ENCODE measurements around the gene KANSL1.

KANSL1 gene

DNA sequence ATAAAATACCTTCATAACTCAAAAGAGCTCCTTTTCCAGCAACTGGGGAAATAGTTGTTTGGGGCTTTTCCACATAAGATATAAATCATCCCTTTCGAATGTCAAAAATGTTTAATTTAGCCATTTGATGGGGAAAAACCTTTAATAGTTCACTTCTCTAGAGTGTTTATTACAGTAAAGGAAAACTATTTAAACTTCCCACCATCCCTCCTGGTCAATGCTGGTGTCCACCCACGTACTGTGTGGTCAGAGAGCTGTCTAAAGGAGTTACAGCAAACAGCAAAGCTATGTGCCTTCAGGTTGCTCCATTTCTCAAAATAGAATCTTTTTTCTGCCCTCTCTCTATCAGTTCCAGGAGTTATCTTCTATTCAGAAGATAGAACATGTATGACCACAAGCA lies 33.5 kb downstream of the KANSL1 start:
- no peak for TF ChIP-seq ZFP30 (CRISPR knock-in tag; IDR thresholded peaks at IDR 0.05)
- TF ChIP-seq, protein P1, sequence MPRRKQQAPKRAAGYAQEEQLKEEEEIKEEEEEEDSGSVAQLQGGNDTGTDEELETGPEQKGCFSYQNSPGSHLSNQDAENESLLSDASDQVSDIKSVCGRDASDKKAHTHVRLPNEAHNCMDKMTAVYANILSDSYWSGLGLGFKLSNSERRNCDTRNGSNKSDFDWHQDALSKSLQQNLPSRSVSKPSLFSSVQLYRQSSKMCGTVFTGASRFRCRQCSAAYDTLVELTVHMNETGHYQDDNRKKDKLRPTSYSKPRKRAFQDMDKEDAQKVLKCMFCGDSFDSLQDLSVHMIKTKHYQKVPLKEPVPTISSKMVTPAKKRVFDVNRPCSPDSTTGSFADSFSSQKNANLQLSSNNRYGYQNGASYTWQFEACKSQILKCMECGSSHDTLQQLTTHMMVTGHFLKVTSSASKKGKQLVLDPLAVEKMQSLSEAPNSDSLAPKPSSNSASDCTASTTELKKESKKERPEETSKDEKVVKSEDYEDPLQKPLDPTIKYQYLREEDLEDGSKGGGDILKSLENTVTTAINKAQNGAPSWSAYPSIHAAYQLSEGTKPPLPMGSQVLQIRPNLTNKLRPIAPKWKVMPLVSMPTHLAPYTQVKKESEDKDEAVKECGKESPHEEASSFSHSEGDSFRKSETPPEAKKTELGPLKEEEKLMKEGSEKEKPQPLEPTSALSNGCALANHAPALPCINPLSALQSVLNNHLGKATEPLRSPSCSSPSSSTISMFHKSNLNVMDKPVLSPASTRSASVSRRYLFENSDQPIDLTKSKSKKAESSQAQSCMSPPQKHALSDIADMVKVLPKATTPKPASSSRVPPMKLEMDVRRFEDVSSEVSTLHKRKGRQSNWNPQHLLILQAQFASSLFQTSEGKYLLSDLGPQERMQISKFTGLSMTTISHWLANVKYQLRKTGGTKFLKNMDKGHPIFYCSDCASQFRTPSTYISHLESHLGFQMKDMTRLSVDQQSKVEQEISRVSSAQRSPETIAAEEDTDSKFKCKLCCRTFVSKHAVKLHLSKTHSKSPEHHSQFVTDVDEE (CRISPR knock-in tag; IDR thresholded peaks at IDR 0.05), result no peak
- TF ChIP-seq TOX (CRISPR knock-in tag; IDR thresholded peaks at IDR 0.05; ENCODE audit: borderline replicate concordance), result no peak
- no peak for TF ChIP-seq PPARA (CRISPR knock-in tag; IDR thresholded peaks at IDR 0.05; ENCODE audit: borderline replicate concordance)
- TF ChIP-seq, protein P2, sequence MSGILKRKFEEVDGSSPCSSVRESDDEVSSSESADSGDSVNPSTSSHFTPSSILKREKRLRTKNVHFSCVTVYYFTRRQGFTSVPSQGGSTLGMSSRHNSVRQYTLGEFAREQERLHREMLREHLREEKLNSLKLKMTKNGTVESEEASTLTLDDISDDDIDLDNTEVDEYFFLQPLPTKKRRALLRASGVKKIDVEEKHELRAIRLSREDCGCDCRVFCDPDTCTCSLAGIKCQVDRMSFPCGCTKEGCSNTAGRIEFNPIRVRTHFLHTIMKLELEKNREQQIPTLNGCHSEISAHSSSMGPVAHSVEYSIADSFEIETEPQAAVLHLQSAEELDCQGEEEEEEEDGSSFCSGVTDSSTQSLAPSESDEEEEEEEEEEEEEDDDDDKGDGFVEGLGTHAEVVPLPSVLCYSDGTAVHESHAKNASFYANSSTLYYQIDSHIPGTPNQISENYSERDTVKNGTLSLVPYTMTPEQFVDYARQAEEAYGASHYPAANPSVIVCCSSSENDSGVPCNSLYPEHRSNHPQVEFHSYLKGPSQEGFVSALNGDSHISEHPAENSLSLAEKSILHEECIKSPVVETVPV (CRISPR knock-in tag; IDR thresholded peaks at IDR 0.05), result no peak
- TF ChIP-seq OSR1 (CRISPR knock-in tag; IDR thresholded peaks at IDR 0.05), result no peak
- TF ChIP-seq PATZ1 (CRISPR knock-in tag; IDR thresholded peaks at IDR 0.05; ENCODE audit: borderline replicate concordance), result no peak
- TF ChIP-seq CSDC2 (CRISPR knock-in tag; IDR thresholded peaks at IDR 0.05), result no peak
- no peak for TF ChIP-seq ISL1 (CRISPR knock-in tag; IDR thresholded peaks at IDR 0.05)
- TF ChIP-seq TCF4 (CRISPR knock-in tag; IDR thresholded peaks at IDR 0.05; ENCODE audit: borderline replicate concordance), result no peak
- TF ChIP-seq, protein P3, sequence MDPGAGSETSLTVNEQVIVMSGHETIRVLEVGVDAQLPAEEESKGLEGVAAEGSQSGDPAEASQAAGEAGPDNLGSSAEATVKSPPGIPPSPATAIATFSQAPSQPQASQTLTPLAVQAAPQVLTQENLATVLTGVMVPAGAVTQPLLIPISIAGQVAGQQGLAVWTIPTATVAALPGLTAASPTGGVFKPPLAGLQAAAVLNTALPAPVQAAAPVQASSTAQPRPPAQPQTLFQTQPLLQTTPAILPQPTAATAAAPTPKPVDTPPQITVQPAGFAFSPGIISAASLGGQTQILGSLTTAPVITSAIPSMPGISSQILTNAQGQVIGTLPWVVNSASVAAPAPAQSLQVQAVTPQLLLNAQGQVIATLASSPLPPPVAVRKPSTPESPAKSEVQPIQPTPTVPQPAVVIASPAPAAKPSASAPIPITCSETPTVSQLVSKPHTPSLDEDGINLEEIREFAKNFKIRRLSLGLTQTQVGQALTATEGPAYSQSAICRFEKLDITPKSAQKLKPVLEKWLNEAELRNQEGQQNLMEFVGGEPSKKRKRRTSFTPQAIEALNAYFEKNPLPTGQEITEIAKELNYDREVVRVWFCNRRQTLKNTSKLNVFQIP (CRISPR knock-in tag; IDR thresholded peaks at IDR 0.05; ENCODE audit: borderline replicate concordance, low read depth), result no peak
- no peak for TF ChIP-seq ZFP3 (CRISPR knock-in tag; IDR thresholded peaks at IDR 0.05)
- TF ChIP-seq RARB (CRISPR knock-in tag; IDR thresholded peaks at IDR 0.05), result no peak
- TF ChIP-seq SNAI2 (CRISPR knock-in tag; IDR thresholded peaks at IDR 0.05), result no peak
- no peak for TF ChIP-seq ZC3H10 (CRISPR knock-in tag; IDR thresholded peaks at IDR 0.05)
- no peak for TF ChIP-seq ESRRG (CRISPR knock-in tag; IDR thresholded peaks at IDR 0.05)
- TF ChIP-seq ZNF565 (CRISPR knock-in tag; conservative IDR thresholded peaks at IDR 0.05; ENCODE audit: low read depth), result no peak
- TF ChIP-seq ZNF70 (CRISPR knock-in tag; IDR thresholded peaks at IDR 0.05), result no peak
- TF ChIP-seq, protein P4, sequence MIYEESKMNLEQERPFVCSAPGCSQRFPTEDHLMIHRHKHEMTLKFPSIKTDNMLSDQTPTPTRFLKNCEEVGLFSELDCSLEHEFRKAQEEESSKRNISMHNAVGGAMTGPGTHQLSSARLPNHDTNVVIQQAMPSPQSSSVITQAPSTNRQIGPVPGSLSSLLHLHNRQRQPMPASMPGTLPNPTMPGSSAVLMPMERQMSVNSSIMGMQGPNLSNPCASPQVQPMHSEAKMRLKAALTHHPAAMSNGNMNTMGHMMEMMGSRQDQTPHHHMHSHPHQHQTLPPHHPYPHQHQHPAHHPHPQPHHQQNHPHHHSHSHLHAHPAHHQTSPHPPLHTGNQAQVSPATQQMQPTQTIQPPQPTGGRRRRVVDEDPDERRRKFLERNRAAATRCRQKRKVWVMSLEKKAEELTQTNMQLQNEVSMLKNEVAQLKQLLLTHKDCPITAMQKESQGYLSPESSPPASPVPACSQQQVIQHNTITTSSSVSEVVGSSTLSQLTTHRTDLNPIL (CRISPR knock-in tag; IDR thresholded peaks at IDR 0.05; ENCODE audit: low read depth), result no peak
- peak; percentile 65 for ATAC-seq

DNA sequence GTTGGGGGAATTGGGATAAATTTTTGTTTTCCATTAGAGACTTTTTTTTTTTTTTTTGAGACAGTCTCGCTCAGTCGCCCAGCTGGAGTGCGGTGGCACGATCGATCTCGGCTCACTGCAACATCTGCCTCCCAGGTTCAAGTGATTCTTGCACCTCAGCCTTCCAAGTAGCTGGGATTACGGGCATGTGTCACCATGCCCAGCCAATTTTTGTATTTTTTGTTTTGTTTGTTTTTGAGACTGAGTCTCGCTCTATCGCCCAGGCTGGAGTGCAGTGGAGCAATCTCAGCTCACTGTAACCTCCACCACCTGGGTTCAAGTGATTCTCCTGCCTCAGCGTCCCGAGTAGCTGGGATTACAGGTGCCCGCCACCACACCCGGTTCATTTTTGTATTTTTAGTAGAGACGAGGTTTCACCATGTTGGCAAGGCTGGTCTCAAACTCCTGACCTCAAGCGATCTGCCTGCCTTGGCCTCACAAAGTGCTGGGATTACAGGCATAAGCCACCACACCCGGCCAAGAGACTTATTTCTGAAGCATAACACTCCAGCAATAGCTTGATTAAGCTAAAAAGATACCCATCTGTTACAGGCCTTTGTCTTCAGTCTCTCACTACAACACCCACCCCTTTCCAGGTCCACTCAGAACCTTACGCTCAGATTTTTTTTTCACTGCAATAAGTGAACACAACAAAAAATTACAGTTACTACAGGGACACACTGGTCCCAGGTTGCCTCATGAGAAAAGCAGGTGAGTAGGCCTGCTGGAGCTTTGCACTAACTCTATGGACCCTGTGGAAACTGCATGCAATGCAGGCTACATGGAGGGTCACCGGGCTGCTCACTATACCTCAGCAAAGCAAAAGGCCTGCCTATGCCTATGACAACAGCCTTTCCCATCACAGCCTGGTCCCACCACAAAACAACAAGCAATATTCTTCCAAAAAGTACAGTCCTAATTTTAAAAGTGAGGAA lies 34.6 kb downstream of the KANSL1 start:
- TF ChIP-seq, protein P4 (CRISPR knock-in tag; IDR thresholded peaks at IDR 0.05; ENCODE audit: low read depth), result no peak
- TF ChIP-seq GLIS3 (CRISPR knock-in tag; IDR thresholded peaks at IDR 0.05) (no peak), ARNTL (CRISPR knock-in tag; IDR thresholded peaks at IDR 0.05; ENCODE audit: borderline replicate concordance, low read depth) (no peak), TCF4 (CRISPR knock-in tag; IDR thresholded peaks at IDR 0.05; ENCODE audit: borderline replicate concordance) (no peak), TOX (CRISPR knock-in tag; IDR thresholded peaks at IDR 0.05; ENCODE audit: borderline replicate concordance) (no peak), ZNF70 (CRISPR knock-in tag; IDR thresholded peaks at IDR 0.05) (no peak), PPARA (CRISPR knock-in tag; IDR thresholded peaks at IDR 0.05; ENCODE audit: borderline replicate concordance) (no peak), BACH2 (CRISPR knock-in tag; IDR thresholded peaks at IDR 0.05; ENCODE audit: borderline replicate concordance) (no peak), OSR1 (CRISPR knock-in tag; IDR thresholded peaks at IDR 0.05) (no peak), ZFP3 (CRISPR knock-in tag; IDR thresholded peaks at IDR 0.05) (no peak), CSDC2 (CRISPR knock-in tag; IDR thresholded peaks at IDR 0.05) (no peak)
- TF ChIP-seq, protein P2 (CRISPR knock-in tag; IDR thresholded peaks at IDR 0.05), result no peak
- peak; percentile 12; the same call in 1 of the 3 replicates for ATAC-seq
